Tibial nerve (tissue), 4 donors: ENCODE data around the gene EDN1. TPM values are rescaled to one million over a fixed set of nuclear protein-coding genes. Genes with fewer than 3 reads are reported as not detected.

Experiments used
- DNase-seq, 2 donors: peaks; one replicate each; pipeline ENCODE4 v3.0.0-alpha.2; 2019; ENCODE audit warnings: low spot score in 2 of 2
- H3K27ac ChIP-seq, 4 donors: fragments of 200-600 bp; sonication (generic) in 3 of 4; one replicate each; pipeline ENCODE4 v1.5.1; 2017 to 2019; ENCODE audit warnings: mild to moderate bottlenecking in 1 of 4
- H3K27me3 ChIP-seq, 2 donors: fragments of 200-600 bp; sonication (generic) in 1 of 2; one replicate each; pipeline versions ENCODE4 v1.5.1 to v1.6.0; 2017 to 2019
- H3K36me3 ChIP-seq, 3 donors: fragments of 200-600 bp; sonication (generic); one replicate each; pipeline ENCODE4 v1.5.1; 2018 to 2019
- H3K4me1 ChIP-seq, 4 donors: fragments of 200-600 bp; sonication (generic) in 3 of 4; one replicate each; pipeline ENCODE4 v1.5.1; 2017 to 2019
- H3K4me3 ChIP-seq, 4 donors: fragments of 200-600 bp; sonication (generic) in 3 of 4; one replicate each; pipeline ENCODE4 v1.5.1; 2017 to 2019; ENCODE audit warnings: mild to moderate bottlenecking in 1 of 4, moderate library complexity in 1 of 4
- H3K9me3 ChIP-seq, 4 donors: fragments of 200-600 bp; sonication (generic) in 3 of 4; one replicate each; pipeline ENCODE4 v1.5.1; 2017 to 2019
- CTCF ChIP-seq, 5 experiments: fragments of 200-600 bp in 3 of 5; fragments of 450-650 bp in 2 of 5; sonication (generic) in 3 of 5; IDR thresholded peaks; one replicate each; pipeline ENCODE4 v1.5.1; 2016 to 2019; ENCODE audit warnings: antibody characterized with exemption in 5 of 5, mild to moderate bottlenecking in 3 of 5, moderate library complexity in 2 of 5
- EP300 ChIP-seq, 2 donors: sonication (generic); formaldehyde crosslinking; IDR thresholded peaks; one replicate each; pipeline ENCODE4 v1.6.1; 2017; ENCODE audit warnings: antibody characterized with exemption in 2 of 2, mild to moderate bottlenecking in 1 of 2
- POLR2A ChIP-seq, 2 donors: fragments of 450-650 bp; IDR thresholded peaks; one replicate each; pipeline ENCODE4 v1.6.1; 2017; ENCODE audit warnings: antibody characterized with exemption in 2 of 2, mild to moderate bottlenecking in 2 of 2, moderate library complexity in 2 of 2
- WGBS, 2 donors: methylation state at CpG; one replicate each; pipeline ENCODE4 v1.1.5; 2018; 5-methylcytosine and 5-hydroxymethylcytosine counted together
- total RNA-seq, 4 donors: library from RNA; depleted of rRNA; stranded (reverse); fragments of >200 nt; gene quantifications; one replicate each; pipeline ENCODE4 v1.1.0, GENCODE V29; 2016

Gene EDN1
- total RNA-seq, 4 donors from 2014 or later: 18.2 to 48.8 (median 38.3) TPM

- Histone ChIP-seq H3K9me3 (no peaks in the 10 kb centered on the region), H3K4me3 (no peak overlapping the region), H3K27me3 (no peaks in the 10 kb centered on the region), H3K4me1 (no peaks in the 10 kb centered on the region), H3K27ac (no peak overlapping the region), H3K36me3 (no peaks in the 10 kb centered on the region)
- WGBS, 2 donors: 83 to 88% methylated on average over 3 of the region's 3 CpGs
- DNase-seq: no peak
- TF ChIP-seq CTCF (IDR thresholded peaks at IDR 0.05): no peak
- no peak for TF ChIP-seq POLR2A (IDR thresholded peaks at IDR 0.05)
- TF ChIP-seq EP300 (IDR thresholded peaks at IDR 0.05): no peak
Measured at GRCh38 chr6:12325872-12326271, 35.7 kb downstream of the EDN1 start.

- Histone ChIP-seq H3K9me3 (no peaks in the 10 kb centered on the region), H3K27me3 (no peaks in the 10 kb centered on the region), H3K4me1 (no peaks in the 10 kb centered on the region), H3K4me3 (no peak overlapping the region), H3K36me3 (no peaks in the 10 kb centered on the region), H3K27ac (no peak overlapping the region)
- DNase-seq: no peak
- no peak for TF ChIP-seq CTCF (IDR thresholded peaks at IDR 0.05)
- no peak for TF ChIP-seq POLR2A (IDR thresholded peaks at IDR 0.05)
- no peak for TF ChIP-seq EP300 (IDR thresholded peaks at IDR 0.05)
- 89 to 90% methylated on average over 2 of the region's 2 CpGs for WGBS, 2 donors
Measured at GRCh38 chr6:12327391-12327790, 37.2 kb downstream of the EDN1 start.

- no peaks in the 10 kb centered on the region for H3K4me1 ChIP-seq
- H3K4me3 ChIP-seq: no peak overlapping the region
- H3K27ac ChIP-seq: no peak overlapping the region
- no peaks in the 10 kb centered on the region for H3K27me3 ChIP-seq
- TF ChIP-seq CTCF (IDR thresholded peaks at IDR 0.05): no peak
- TF ChIP-seq POLR2A (IDR thresholded peaks at IDR 0.05): no peak
- no peak for TF ChIP-seq EP300 (IDR thresholded peaks at IDR 0.05)
- H3K9me3 ChIP-seq: no peaks in the 10 kb centered on the region
- no peak for DNase-seq
- H3K36me3 ChIP-seq: no peaks in the 10 kb centered on the region
- WGBS, 2 donors: 33 to 38% methylated on average over 4 of the region's 4 CpGs
Measured at GRCh38 chr6:12327988-12328387, 37.8 kb downstream of the EDN1 start.

GRCh38 chr6:12328701-12329100 is 38.5 kb downstream of the EDN1 start:
- 63 to 64% methylated on average over 3 of the region's 3 CpGs for WGBS, 2 donors
- DNase-seq: no peak
- Histone ChIP-seq H3K4me3 (no peak overlapping the region), H3K36me3 (no peaks in the 10 kb centered on the region), H3K9me3 (no peaks in the 10 kb centered on the region), H3K4me1 (no peaks in the 10 kb centered on the region), H3K27ac (no peak overlapping the region), H3K27me3 (no peaks in the 10 kb centered on the region)
- no peak for TF ChIP-seq POLR2A (IDR thresholded peaks at IDR 0.05)
- no peak for TF ChIP-seq CTCF (IDR thresholded peaks at IDR 0.05)
- TF ChIP-seq EP300 (IDR thresholded peaks at IDR 0.05): no peak

- H3K27ac ChIP-seq: no peak overlapping the region
Measured at GRCh38 chr6:12331474-12331873, 41.3 kb downstream of the EDN1 start.

More at GRCh38 chr6:12331474-12331873, 41.3 kb downstream of the EDN1 start:
- TF ChIP-seq EP300 (IDR thresholded peaks at IDR 0.05) (no peak), POLR2A (IDR thresholded peaks at IDR 0.05) (no peak), CTCF (IDR thresholded peaks at IDR 0.05) (no peak)
- Histone ChIP-seq H3K4me1 (no peaks in the 10 kb centered on the region), H3K27me3 (no peaks in the 10 kb centered on the region), H3K36me3 (no peaks in the 10 kb centered on the region), H3K9me3 (no peaks in the 10 kb centered on the region), H3K4me3 (no peak overlapping the region)
- no peak for DNase-seq
- WGBS, 2 donors: 80 to 82% methylated on average over 2 of the region's 2 CpGs
